DOHH2 (cell line): ENCODE results near the gene OMP.

Experiments
- H3F3A ChIP-seq: fragments of 200-600 bp; sonication (generic), shearing (Covaris generic); 2 replicates; pipeline ENCODE4 v1.6.0; 2016; ENCODE audit warnings: antibody characterized with exemption, mild to moderate bottlenecking; ENCODE audit not compliant: control insufficient read depth, insufficient read depth
- H3K27ac ChIP-seq: fragments of 200-600 bp; sonication (generic); 2 replicates; pipeline ENCODE4 v1.5.1; 2014; ENCODE audit warnings: low read depth, mild to moderate bottlenecking, low read length, moderate library complexity
- H3K27me3 ChIP-seq: fragments of 200-600 bp; sonication (generic); 2 replicates; pipeline ENCODE4 v1.6.1; 2014; ENCODE audit warnings: mild to moderate bottlenecking, low read length, mixed read lengths; ENCODE audit not compliant: control insufficient read depth
- H3K36me3 ChIP-seq: fragments of 200-600 bp; sonication (generic); 2 replicates; pipeline ENCODE4 v1.6.1; 2014; ENCODE audit warnings: mild to moderate bottlenecking, low read length, moderate library complexity, mixed read lengths; ENCODE audit not compliant: control insufficient read depth
- H3K4me1 ChIP-seq: fragments of 200-600 bp; sonication (generic); 2 replicates; pipeline ENCODE4 v1.6.1; 2014; ENCODE audit warnings: mild to moderate bottlenecking, low read length, mixed read lengths; ENCODE audit not compliant: control insufficient read depth
- H3K4me2 ChIP-seq: fragments of 200-600 bp; sonication (generic); 2 replicates; pipeline ENCODE4 v1.6.0; 2014; ENCODE audit warnings: mild to moderate bottlenecking, low read length, moderate library complexity
- H3K4me3 ChIP-seq: fragments of 200-600 bp; sonication (generic); 2 replicates; pipeline ENCODE4 v1.5.1; 2014; ENCODE audit warnings: mild to moderate bottlenecking, low read length, mixed read lengths
- H3K79me2 ChIP-seq: fragments of 200-600 bp; sonication (generic); 2 replicates; pipeline ENCODE4 v1.6.1; 2014; ENCODE audit warnings: mild to moderate bottlenecking, low read length, mixed read lengths; ENCODE audit not compliant: control insufficient read depth
- H3K9me2 ChIP-seq: fragments of 200-600 bp; sonication (generic); replicated peaks from 2 replicates; pipeline ENCODE4 v1.6.1; 2014; ENCODE audit warnings: mild to moderate bottlenecking, low read length, mixed read lengths; ENCODE audit not compliant: control insufficient read depth
- H3K9me3 ChIP-seq: fragments of 200-600 bp; sonication (generic); 2 replicates; pipeline ENCODE4 v1.6.1; 2014; ENCODE audit warnings: antibody characterized with exemption, low read length, mixed read lengths; ENCODE audit not compliant: control insufficient read depth, insufficient read depth
- H4K20me1 ChIP-seq: fragments of 200-600 bp; sonication (generic); 2 replicates; pipeline ENCODE4 v1.6.0; 2014; ENCODE audit warnings: low read depth, mild to moderate bottlenecking, antibody characterized with exemption, low read length, moderate library complexity; ENCODE audit not compliant: control insufficient read depth, insufficient read depth
- EZH2phosphoT487 ChIP-seq: fragments of 200-600 bp; sonication (generic); IDR thresholded peaks from 2 replicates; pipeline ENCODE4 v1.6.1; 2017; ENCODE audit warnings: borderline replicate concordance, mild to moderate bottlenecking, antibody characterized with exemption, low read length, moderate library complexity, mixed read lengths
- TF ChIP-seq, protein P1 (sequence below): fragments of 200-600 bp; sonication (generic); IDR thresholded peaks from one replicate; pipeline ENCODE4 v1.5.1; 2014; ENCODE audit warnings: antibody characterized with exemption, mild to moderate bottlenecking, low read depth, low read length; ENCODE audit not compliant: poor library complexity, severe bottlenecking

Gene OMP

DNA sequence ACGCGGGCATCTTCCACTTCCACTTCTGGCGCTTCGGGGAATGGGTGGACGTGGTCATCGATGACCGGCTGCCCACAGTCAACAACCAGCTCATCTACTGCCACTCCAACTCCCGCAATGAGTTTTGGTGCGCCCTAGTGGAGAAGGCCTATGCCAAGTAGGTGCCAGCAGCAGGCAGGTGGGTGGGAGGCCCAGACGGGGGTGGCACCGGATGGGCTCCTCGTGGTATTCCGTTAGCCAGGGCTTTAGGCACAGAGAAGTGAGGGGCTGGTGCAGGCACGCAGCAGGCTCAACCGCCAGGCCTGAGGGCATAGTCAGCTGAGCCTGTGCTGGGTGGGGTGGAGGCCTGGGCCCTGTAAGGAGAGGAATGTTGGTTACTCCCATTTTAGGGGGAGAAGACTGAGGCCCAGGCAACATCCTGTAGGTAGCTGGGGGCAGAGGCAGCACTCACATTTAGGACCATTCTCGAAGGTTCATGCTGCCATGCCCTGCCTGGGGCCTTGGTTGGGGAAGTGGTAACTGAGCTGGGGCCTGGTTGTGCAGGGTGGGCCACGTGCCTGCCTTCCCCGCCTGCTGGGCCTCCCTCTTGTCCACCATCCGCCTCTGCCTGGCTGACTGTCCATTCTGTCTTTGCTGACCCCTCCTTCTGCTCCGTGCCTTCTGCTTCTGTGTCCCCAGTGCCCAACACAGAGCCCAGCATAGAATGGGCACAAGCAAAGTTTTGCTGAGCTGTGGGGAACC, 10.2 kb downstream of the OMP start:
- Histone ChIP-seq H3K27me3 (no peaks in the 10 kb centered on the region), H3K4me1 (no peaks in the 10 kb centered on the region), H3K9me2 (no peaks in the 10 kb centered on the region), H3K27ac (no peak overlapping the region), H3K4me3 (no peak overlapping the region), H4K20me1 (no peaks in the 10 kb centered on the region), H3K9me3 (no peaks in the 10 kb centered on the region), H3K36me3 (no peaks in the 10 kb centered on the region), H3K4me2 (no peak overlapping the region), H3F3A (no peaks in the 10 kb centered on the region), H3K79me2 (no peaks in the 10 kb centered on the region)
- TF ChIP-seq, protein P1, sequence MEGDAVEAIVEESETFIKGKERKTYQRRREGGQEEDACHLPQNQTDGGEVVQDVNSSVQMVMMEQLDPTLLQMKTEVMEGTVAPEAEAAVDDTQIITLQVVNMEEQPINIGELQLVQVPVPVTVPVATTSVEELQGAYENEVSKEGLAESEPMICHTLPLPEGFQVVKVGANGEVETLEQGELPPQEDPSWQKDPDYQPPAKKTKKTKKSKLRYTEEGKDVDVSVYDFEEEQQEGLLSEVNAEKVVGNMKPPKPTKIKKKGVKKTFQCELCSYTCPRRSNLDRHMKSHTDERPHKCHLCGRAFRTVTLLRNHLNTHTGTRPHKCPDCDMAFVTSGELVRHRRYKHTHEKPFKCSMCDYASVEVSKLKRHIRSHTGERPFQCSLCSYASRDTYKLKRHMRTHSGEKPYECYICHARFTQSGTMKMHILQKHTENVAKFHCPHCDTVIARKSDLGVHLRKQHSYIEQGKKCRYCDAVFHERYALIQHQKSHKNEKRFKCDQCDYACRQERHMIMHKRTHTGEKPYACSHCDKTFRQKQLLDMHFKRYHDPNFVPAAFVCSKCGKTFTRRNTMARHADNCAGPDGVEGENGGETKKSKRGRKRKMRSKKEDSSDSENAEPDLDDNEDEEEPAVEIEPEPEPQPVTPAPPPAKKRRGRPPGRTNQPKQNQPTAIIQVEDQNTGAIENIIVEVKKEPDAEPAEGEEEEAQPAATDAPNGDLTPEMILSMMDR: no peak
- no peak for TF ChIP-seq EZH2phosphoT487

DNA sequence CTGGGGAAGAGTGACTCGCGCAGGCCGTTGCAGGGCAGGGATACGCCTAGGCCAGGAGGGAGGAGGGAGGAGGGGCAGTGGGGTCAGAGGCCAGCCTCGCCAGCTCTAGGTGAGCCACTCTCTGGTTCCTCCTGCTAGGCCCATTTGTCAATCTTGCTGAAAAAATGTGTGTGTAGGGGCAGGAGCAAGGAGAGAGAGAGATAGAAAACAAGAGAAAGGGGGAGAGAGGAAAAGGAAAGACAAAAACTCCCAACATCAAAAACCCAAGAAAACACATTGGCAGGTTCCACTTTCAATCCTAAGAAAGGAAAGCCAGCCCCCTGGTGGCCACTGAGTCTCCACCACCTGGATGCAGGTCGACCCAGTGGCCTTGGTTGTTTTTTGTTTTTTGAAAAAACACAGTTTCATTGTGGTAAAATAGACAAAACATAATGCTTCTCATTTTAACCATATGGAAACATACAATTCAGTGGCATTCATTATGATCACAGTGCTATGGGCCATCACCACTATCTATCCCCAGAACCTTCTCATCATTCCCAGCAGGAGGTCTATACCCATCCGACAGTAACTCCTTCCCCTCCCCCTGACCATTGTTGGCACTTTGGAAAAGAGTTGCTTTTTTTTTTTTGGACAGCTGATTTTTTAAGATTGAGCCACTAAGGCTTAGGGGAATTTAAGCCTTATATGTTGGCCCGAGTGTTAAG, 10.9 kb downstream of the OMP start:
- Histone ChIP-seq H3K27ac (no peak overlapping the region), H4K20me1 (no peaks in the 10 kb centered on the region), H3K4me1 (no peaks in the 10 kb centered on the region), H3K27me3 (no peaks in the 10 kb centered on the region), H3F3A (no peaks in the 10 kb centered on the region), H3K4me3 (no peak overlapping the region), H3K9me3 (no peaks in the 10 kb centered on the region), H3K9me2 (no peaks in the 10 kb centered on the region), H3K36me3 (no peaks in the 10 kb centered on the region), H3K79me2 (no peaks in the 10 kb centered on the region), H3K4me2 (no peak overlapping the region)
- TF ChIP-seq EZH2phosphoT487: no peak
- TF ChIP-seq, protein P1: peak; percentile 58

DNA sequence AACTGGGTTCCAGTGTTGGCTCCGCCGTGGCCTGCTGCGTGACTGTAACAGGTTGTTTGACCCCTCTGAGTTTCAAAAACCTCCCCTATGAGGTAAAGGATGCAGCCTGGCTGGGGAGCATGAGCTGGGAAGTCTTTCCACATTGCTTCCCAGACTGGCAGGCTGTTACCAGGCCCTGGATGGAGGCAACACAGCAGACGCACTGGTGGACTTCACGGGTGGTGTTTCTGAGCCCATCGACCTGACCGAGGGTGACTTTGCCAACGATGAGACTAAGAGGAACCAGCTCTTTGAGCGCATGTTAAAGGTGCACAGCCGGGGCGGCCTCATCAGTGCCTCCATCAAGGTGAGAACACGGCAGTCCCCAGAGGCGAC, 11.4 kb downstream of the OMP start:
- Histone ChIP-seq H3K27ac (no peak overlapping the region), H3K27me3 (no peaks in the 10 kb centered on the region), H3K4me3 (no peak overlapping the region), H3K36me3 (no peaks in the 10 kb centered on the region), H3K9me2 (no peaks in the 10 kb centered on the region), H3F3A (no peaks in the 10 kb centered on the region), H3K4me2 (no peak overlapping the region), H3K4me1 (no peaks in the 10 kb centered on the region), H3K79me2 (no peaks in the 10 kb centered on the region), H4K20me1 (no peaks in the 10 kb centered on the region), H3K9me3 (no peaks in the 10 kb centered on the region)
- no peak for TF ChIP-seq EZH2phosphoT487
- TF ChIP-seq, protein P1: no peak
